H1 (cell line): ENCODE results near the gene BNC1. TPM values are rescaled to one million over a fixed set of nuclear protein-coding genes. Genes with fewer than 3 reads are reported as not detected.

Experiments used
- CTCF ChIA-PET: fragments of 300-600 bp; sonication (Branson Sonifier 250); formaldehyde crosslinking; loops from one replicate; lab custom pipeline; 2021; ENCODE audit not compliant: partially characterized antibody; lab: Charles Lee
- POLR2A ChIA-PET: fragments of 300-600 bp; sonication (Branson Sonifier 250); formaldehyde crosslinking; loops from one replicate; lab custom pipeline; 2021; ENCODE audit warnings: inconsistent platforms; ENCODE audit not compliant: partially characterized antibody; lab: Charles Lee
- DNase-seq, 2 experiments: peaks; one replicate each; pipeline versions ENCODE4 v3.0.0 to v3.0.0-alpha.2; 2010 to 2022; ENCODE audit warnings: low spot score in 2 of 2, low read depth in 1 of 2, mixed read lengths in 1 of 2
- FAIRE-seq: peaks from 2 replicates; lab custom pipeline; 2011; peaks lifted over from hg19 to GRCh38; lab: Jason Lieb, UNC
- H2AFZ ChIP-seq: 2 replicates; pipeline ENCODE4 v1.8.1; 2012; ENCODE audit warnings: low read length, inconsistent platforms
- H2AK5ac ChIP-seq: 2 replicates; pipeline ENCODE4 v1.6.1; 2013; ENCODE audit warnings: low read depth, low read length
- H2BK120ac ChIP-seq: replicated peaks from 2 replicates; pipeline ENCODE3; 2013; ENCODE audit warnings: low read depth, low read length, inconsistent platforms
- H2BK12ac ChIP-seq: 2 replicates; pipeline ENCODE4 v1.6.1; 2013; ENCODE audit warnings: low read depth, low read length
- H2BK15ac ChIP-seq: 2 replicates; pipeline ENCODE4 v1.6.1; 2013; ENCODE audit warnings: low read length
- H2BK20ac ChIP-seq: 2 replicates; pipeline ENCODE4 v1.6.1; 2013; ENCODE audit warnings: low read length
- H2BK5ac ChIP-seq: 2 replicates; pipeline ENCODE4 v1.6.1; 2013; ENCODE audit warnings: low read depth, low read length
- H3K14ac ChIP-seq: 2 replicates; pipeline ENCODE4 v1.6.1; 2013; ENCODE audit warnings: inconsistent platforms; ENCODE audit not compliant: insufficient read length
- H3K18ac ChIP-seq: 2 replicates; pipeline ENCODE4 v1.6.1; 2013; ENCODE audit warnings: low read length; ENCODE audit errors: extremely low read depth
- H3K23ac ChIP-seq: 2 replicates; pipeline ENCODE4 v1.6.1; 2013; ENCODE audit warnings: inconsistent platforms; ENCODE audit not compliant: insufficient read length
- H3K23me2 ChIP-seq: 2 replicates; pipeline ENCODE4 v1.6.1; 2013; ENCODE audit warnings: low read depth, low read length
- H3K27ac ChIP-seq: 2 replicates; pipeline ENCODE4 v1.6.1; 2011; ENCODE audit warnings: low read depth, low read length, inconsistent platforms
- H3K27me3 ChIP-seq, 4 experiments: replicated peaks in 1 of 4; 1 replicate in 1 of 4; 2 replicates in 3 of 4; pipeline versions ENCODE4 v1.6.1 to v1.8.1; 2011 to 2013; ENCODE audit warnings: low read length in 3 of 4, mild to moderate bottlenecking in 3 of 4, inconsistent platforms in 2 of 4, mixed read lengths in 2 of 4, moderate library complexity in 1 of 4; ENCODE audit not compliant: control insufficient read depth in 3 of 4, insufficient read depth in 3 of 4; ENCODE audit errors: extremely low read depth in 1 of 4
- H3K36me3 ChIP-seq, 4 experiments: 2 replicates each; pipeline versions ENCODE4 v1.6.1 to v1.8.1; 2011 to 2013; ENCODE audit warnings: mild to moderate bottlenecking in 4 of 4, low read length in 3 of 4, moderate library complexity in 2 of 4, control low read depth in 1 of 4, inconsistent platforms in 1 of 4; ENCODE audit not compliant: insufficient read depth in 4 of 4, control insufficient read depth in 2 of 4
- H3K4ac ChIP-seq: replicated peaks from 2 replicates; pipeline ENCODE3; 2013; ENCODE audit warnings: low read length, low read depth, mixed read lengths, inconsistent platforms; ENCODE audit not compliant: insufficient read length
- H3K4me1 ChIP-seq, 4 experiments: replicated peaks in 1 of 4; 1 replicate in 1 of 4; 2 replicates in 3 of 4; pipeline versions ENCODE4 v1.6.1 to v1.8.1; 2011 to 2013; ENCODE audit warnings: low read length in 3 of 4, inconsistent platforms in 2 of 4, mixed read lengths in 1 of 4; ENCODE audit not compliant: insufficient read depth in 4 of 4, control insufficient read depth in 3 of 4
- H3K4me2 ChIP-seq, 2 experiments: 2 replicates each; pipeline versions ENCODE4 v1.6.1 to v1.8.1; 2011 to 2013; ENCODE audit warnings: low read depth in 2 of 2, low read length in 2 of 2, control low read depth in 1 of 2, inconsistent platforms in 1 of 2, mild to moderate bottlenecking in 1 of 2; ENCODE audit not compliant: insufficient read depth in 1 of 2
- H3K4me3 ChIP-seq, 4 experiments: fragments of 200-600, 300-600 bp in 1 of 4; sonication (generic), shearing (Covaris generic), sonication (Bioruptor Twin) in 1 of 4; 2 replicates each; pipeline versions ENCODE4 v1.5.1 to v1.8.1; 2011 to 2016; ENCODE audit warnings: low read length in 4 of 4, low read depth in 3 of 4, control low read depth in 2 of 4, inconsistent platforms in 2 of 4, mild to moderate bottlenecking in 2 of 4, mixed read lengths in 1 of 4, moderate library complexity in 1 of 4; ENCODE audit not compliant: insufficient read depth in 2 of 4; ENCODE audit errors: extremely low read depth in 1 of 4
- H3K56ac ChIP-seq: replicated peaks from 2 replicates; pipeline ENCODE3; 2013; ENCODE audit warnings: low read depth, mild to moderate bottlenecking, mixed read lengths, low read length, inconsistent platforms; ENCODE audit not compliant: insufficient read length
- H3K79me1 ChIP-seq: 2 replicates; pipeline ENCODE4 v1.6.1; 2013; ENCODE audit warnings: low read depth, low read length, control low read depth
- H3K79me2 ChIP-seq, 2 experiments: 2 replicates each; pipeline versions ENCODE4 v1.6.1 to v1.8.1; 2012 to 2013; ENCODE audit warnings: low read length in 2 of 2, mild to moderate bottlenecking in 2 of 2, inconsistent platforms in 1 of 2; ENCODE audit not compliant: insufficient read depth in 2 of 2, control insufficient read depth in 1 of 2
- H3K9ac ChIP-seq, 4 experiments: replicated peaks in 1 of 4; 1 replicate in 1 of 4; 2 replicates in 3 of 4; pipeline versions ENCODE4 v1.6.1 to v1.8.1; 2011 to 2013; ENCODE audit warnings: low read depth in 3 of 4, low read length in 3 of 4, control low read depth in 2 of 4, mild to moderate bottlenecking in 2 of 4, moderate library complexity in 2 of 4, inconsistent platforms in 1 of 4; ENCODE audit errors: extremely low read depth in 1 of 4
- H3K9me3 ChIP-seq, 2 experiments: 2 replicates each; pipeline versions ENCODE4 v1.6.1 to v1.8.1; 2012 to 2013; ENCODE audit warnings: mild to moderate bottlenecking in 2 of 2, moderate library complexity in 2 of 2, control low read depth in 1 of 2, inconsistent platforms in 1 of 2, low read depth in 1 of 2, low read length in 1 of 2, mixed read lengths in 1 of 2; ENCODE audit not compliant: insufficient read depth in 2 of 2
- H4K20me1 ChIP-seq, 2 experiments: replicated peaks in 1 of 2; 2 replicates each; pipeline versions ENCODE3 to v1.8.1; 2011 to 2013; ENCODE audit warnings: inconsistent platforms in 2 of 2, low read length in 2 of 2, mild to moderate bottlenecking in 1 of 2; ENCODE audit not compliant: insufficient read depth in 2 of 2, control insufficient read depth in 1 of 2
- H4K5ac ChIP-seq: 2 replicates; pipeline ENCODE4 v1.6.1; 2013; ENCODE audit warnings: low read length, low read depth, mixed read lengths, inconsistent platforms; ENCODE audit not compliant: insufficient read length
- H4K8ac ChIP-seq: 2 replicates; pipeline ENCODE4 v1.8.0; 2013; ENCODE audit warnings: mild to moderate bottlenecking, moderate library complexity, low read length, inconsistent platforms; ENCODE audit not compliant: insufficient read depth; ENCODE audit errors: extremely low read depth
- H4K91ac ChIP-seq: replicated peaks from 2 replicates; pipeline ENCODE3; 2013; ENCODE audit warnings: low read length, mixed read lengths, inconsistent platforms; ENCODE audit not compliant: insufficient read length
- EGR1 ChIP-seq: IDR thresholded peaks from 2 replicates; pipeline ENCODE4 v1.6.1; 2011; ENCODE audit warnings: low read depth, low read length, borderline replicate concordance
- FOSL1 ChIP-seq: IDR thresholded peaks from 2 replicates; pipeline ENCODE4 v1.6.1; 2011; ENCODE audit warnings: mild to moderate bottlenecking, low read depth, low read length, moderate library complexity; ENCODE audit not compliant: insufficient read depth
- GABPA ChIP-seq: IDR thresholded peaks from 2 replicates; pipeline ENCODE4 v1.6.1; 2011; ENCODE audit warnings: mild to moderate bottlenecking, low read length, moderate library complexity, borderline replicate concordance; ENCODE audit not compliant: insufficient read depth
- HDAC2 ChIP-seq, 2 experiments: fragments of 300-600 bp in 1 of 2; sonication (generic) in 1 of 2; IDR thresholded peaks; 2 replicates each; pipeline ENCODE4 v1.6.1; 2011 to 2012; ENCODE audit warnings: low read depth in 2 of 2, low read length in 2 of 2, mild to moderate bottlenecking in 2 of 2, moderate library complexity in 2 of 2, borderline replicate concordance in 1 of 2, inconsistent platforms in 1 of 2
- JUN ChIP-seq: IDR thresholded peaks from 2 replicates; pipeline ENCODE4 v1.6.1; 2011; ENCODE audit warnings: low read depth, mild to moderate bottlenecking, improper control_type of control experiment, low read length
- JUND ChIP-seq: IDR thresholded peaks from 2 replicates; pipeline ENCODE4 v1.6.1; 2011; ENCODE audit warnings: mild to moderate bottlenecking, improper control_type of control experiment, low read length
- POU5F1 ChIP-seq: IDR thresholded peaks from 2 replicates; pipeline ENCODE4 v1.6.1; 2011; ENCODE audit warnings: low read depth, mild to moderate bottlenecking, low read length, moderate library complexity
- SAP30 ChIP-seq: fragments of 300-600 bp; sonication (generic); IDR thresholded peaks from 2 replicates; pipeline ENCODE4 v1.7.1; 2012; ENCODE audit warnings: low read length, moderate library complexity, mild to moderate bottlenecking, inconsistent platforms; ENCODE audit not compliant: insufficient read depth, insufficient replicate concordance
- TEAD4 ChIP-seq: IDR thresholded peaks from 2 replicates; pipeline ENCODE4 v1.6.1; 2012; ENCODE audit warnings: low read depth, low read length, inconsistent platforms, mixed read lengths
- WGBS, 2 experiments: shearing (Covaris generic) in 1 of 2; methylation state at CpG; one replicate each; pipeline versions ENCODE4 v1.1.6 to v1.1.7; 2013 to 2015; ENCODE audit warnings: low lambda C conversion rate in 2 of 2, mixed read lengths in 2 of 2, inconsistent platforms in 1 of 2, low coverage in 1 of 2, missing lambda C conversion rate in 1 of 2; ENCODE audit not compliant: insufficient replicate concordance in 2 of 2, insufficient coverage in 1 of 2, insufficient read length in 1 of 2; ENCODE audit errors: extremely low coverage in 1 of 2, missing lambda C conversion rate in 1 of 2; 5-methylcytosine and 5-hydroxymethylcytosine counted together
- polyA plus RNA-seq, 7 experiments: library from polyadenylated mRNA; depleted of rRNA in 3 of 7; stranded (reverse) in 5 of 7; unstranded in 2 of 7; fragments of >200 nt in 5 of 7; fragments of 200-250 nt in 2 of 7; gene quantifications; 1 replicate in 5 of 7; 2 replicates in 1 of 7; 4 replicates in 1 of 7; pipeline versions ENCODE4 v1.2.1 to v1.2.3, GENCODE V29; 2011 to 2013; ENCODE audit warnings: missing spikeins in 2 of 7, mixed read lengths in 2 of 7
- total RNA-seq: library from RNA; stranded (reverse); fragmentation: NEBNext Ultra II Directional; extraction: Animal tissue kit (Norgen Biotek cat#: 25700); gene quantifications from 2 replicates; pipeline ENCODE4 v1.2.1, GENCODE V29; 2021
- TF ChIP-seq, protein P1 (sequence below): IDR thresholded peaks from 2 replicates; pipeline ENCODE4 v1.6.1; 2011; ENCODE audit warnings: low read depth, mild to moderate bottlenecking, low read length; ENCODE audit not compliant: insufficient read depth
- TF ChIP-seq, protein P2 (sequence below): IDR thresholded peaks from 2 replicates; pipeline ENCODE4 v1.6.1; 2012; ENCODE audit warnings: inconsistent platforms

The BNC1 gene
- total and polyA plus RNA-seq, 2 of the 8 experiments (the other 6 are each of a cell fraction or from before 2014, with no cell fraction given) = 0.99 to 2.1 TPM

DNA sequence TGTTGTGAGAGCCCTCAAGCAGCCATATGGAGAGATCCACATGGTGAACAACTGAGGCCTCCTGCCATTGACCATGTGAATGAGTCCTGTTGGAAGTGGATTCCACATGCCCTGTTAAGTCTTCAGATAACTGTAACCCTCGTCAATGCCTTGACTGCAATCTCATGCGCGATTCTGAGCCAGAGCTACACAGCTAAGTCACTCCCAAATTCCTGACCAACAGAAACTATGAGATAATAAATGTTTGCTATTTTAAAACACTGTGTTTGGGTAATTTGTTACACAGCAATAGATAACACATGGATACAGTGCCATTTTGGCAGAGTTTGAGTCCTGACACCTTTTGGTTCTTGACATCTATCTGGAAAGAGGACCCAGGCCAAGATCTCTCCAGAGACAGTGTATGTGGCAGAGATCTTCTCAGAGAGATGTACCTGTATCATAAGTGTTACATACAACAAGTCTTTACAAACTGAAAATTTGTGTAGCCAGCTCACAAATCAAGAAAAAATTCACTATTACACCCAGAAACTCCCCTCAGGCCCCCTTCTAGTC, 34.5 kb upstream of the BNC1 start:
- no peak overlapping the region for H3K18ac ChIP-seq
- H3K79me1 ChIP-seq = no peaks in the 10 kb centered on the region
- H3K79me2 ChIP-seq = no peaks in the 10 kb centered on the region
- H2AFZ ChIP-seq = no peak overlapping the region
- H4K20me1 ChIP-seq = no peaks in the 10 kb centered on the region
- no peak overlapping the region for H3K14ac ChIP-seq
- no peak overlapping the region for H3K9ac ChIP-seq
- H3K4me1 ChIP-seq = peaks cover 0 to 2% (median 0%) of the 10 kb centered on the region in 4 experiments; a peak in 1 of 7 replicates
- H3K27me3 ChIP-seq = no peaks in the 10 kb centered on the region
- POLR2A ChIA-PET = no interaction called here
- no peak overlapping the region for H3K56ac ChIP-seq
- no peak overlapping the region for H2BK20ac ChIP-seq
- H4K5ac ChIP-seq = no peak overlapping the region
- no peak overlapping the region for H3K4me2 ChIP-seq
- no peaks in the 10 kb centered on the region for H3K36me3 ChIP-seq
- CTCF ChIA-PET = interaction anchor here (0.6 to 1.5 kb wide), 5 partner anchors 9 to 697 kb away, joined by 3 to 4 read pairs (median 3); no protein-coding TSS in a partner anchor
- FAIRE-seq = no peak
- H2BK5ac ChIP-seq = no peak overlapping the region
- H2BK120ac ChIP-seq = no peak overlapping the region
- H4K91ac ChIP-seq = no peak overlapping the region
- no peak overlapping the region for H2AK5ac ChIP-seq
- no peak overlapping the region for H3K27ac ChIP-seq
- no peak overlapping the region for H4K8ac ChIP-seq
- no peak overlapping the region for H3K4me3 ChIP-seq
- 85% methylated on average over 3 of the region's 3 CpGs; no CpG with 5 or more reads in 1 of the 2 experiments for WGBS, 2 experiments
- no peak overlapping the region for H2BK15ac ChIP-seq
- no peaks in the 10 kb centered on the region for H3K9me3 ChIP-seq
- no peak for DNase-seq
- H2BK12ac ChIP-seq = no peak overlapping the region
- no peak overlapping the region for H3K23ac ChIP-seq
- H3K4ac ChIP-seq = no peak overlapping the region
- no peaks in the 10 kb centered on the region for H3K23me2 ChIP-seq
- TF ChIP-seq, protein P1, sequence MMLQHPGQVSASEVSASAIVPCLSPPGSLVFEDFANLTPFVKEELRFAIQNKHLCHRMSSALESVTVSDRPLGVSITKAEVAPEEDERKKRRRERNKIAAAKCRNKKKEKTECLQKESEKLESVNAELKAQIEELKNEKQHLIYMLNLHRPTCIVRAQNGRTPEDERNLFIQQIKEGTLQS = no peak
- no peak for TF ChIP-seq SAP30
- no peak for TF ChIP-seq POU5F1
- no peak for TF ChIP-seq HDAC2 (IDR thresholded peaks at IDR 0.05; ENCODE audit: borderline replicate concordance in 1 of 2, low read depth in 2 of 2, low read length in 2 of 2)
- TF ChIP-seq JUN = no peak
- no peak for TF ChIP-seq EGR1
- no peak for TF ChIP-seq GABPA
- no peak for TF ChIP-seq JUND
- TF ChIP-seq FOSL1 = no peak
- no peak for TF ChIP-seq TEAD4
- TF ChIP-seq, protein P2, sequence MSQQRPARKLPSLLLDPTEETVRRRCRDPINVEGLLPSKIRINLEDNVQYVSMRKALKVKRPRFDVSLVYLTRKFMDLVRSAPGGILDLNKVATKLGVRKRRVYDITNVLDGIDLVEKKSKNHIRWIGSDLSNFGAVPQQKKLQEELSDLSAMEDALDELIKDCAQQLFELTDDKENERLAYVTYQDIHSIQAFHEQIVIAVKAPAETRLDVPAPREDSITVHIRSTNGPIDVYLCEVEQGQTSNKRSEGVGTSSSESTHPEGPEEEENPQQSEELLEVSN = no peak
